ENCODE data around the gene UBAC2.
A peak's percentile ranks its signal among the peaks of the same experiment; 100 is the strongest.

Gene UBAC2

DNA sequence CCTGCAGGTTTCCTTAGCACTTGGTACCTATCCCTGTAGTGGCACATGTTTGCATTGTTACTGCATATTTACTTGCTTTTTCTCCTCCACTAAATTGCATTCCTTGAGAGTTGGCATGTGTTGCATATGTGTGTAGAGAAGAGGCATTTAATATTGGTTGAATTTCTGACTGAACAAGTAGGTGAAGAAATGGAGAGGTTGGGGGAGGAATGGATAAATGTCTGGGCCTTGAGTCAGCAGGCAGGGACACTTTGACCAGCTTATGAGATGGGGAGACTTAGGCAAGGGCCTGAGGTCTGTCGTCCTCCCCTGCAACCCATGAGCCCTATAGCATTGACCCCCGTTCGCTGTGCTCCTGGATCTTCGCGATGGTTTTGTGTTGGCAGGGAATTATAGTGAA is 59.6 kb downstream of the UBAC2 start:
- no peak for DNase-seq
- intact Hi-C loops (cut with DNase I) = no loop called here

DNA sequence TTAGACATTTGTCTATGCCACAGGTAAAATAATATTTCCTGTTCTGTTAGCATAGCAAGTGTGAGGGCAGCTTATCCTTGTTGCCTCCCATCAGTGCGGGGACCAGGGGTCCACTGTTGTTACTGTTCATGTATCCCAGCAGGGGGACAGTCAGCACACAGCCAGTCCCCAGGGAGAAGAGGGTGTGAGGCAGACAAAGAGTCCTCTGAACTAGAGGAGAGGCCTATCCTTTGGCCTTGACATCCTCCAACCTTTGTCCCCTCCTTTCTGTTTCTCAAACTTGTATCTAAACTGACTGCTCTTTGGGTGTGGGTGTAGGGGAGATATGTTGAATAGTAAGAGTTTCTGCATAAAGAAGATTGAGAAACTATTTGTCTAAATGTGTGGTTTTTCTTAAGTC is 60.4 kb downstream of the UBAC2 start:
- intact Hi-C loops (cut with DNase I) = no loop called here
- DNase-seq = no peak

DNA sequence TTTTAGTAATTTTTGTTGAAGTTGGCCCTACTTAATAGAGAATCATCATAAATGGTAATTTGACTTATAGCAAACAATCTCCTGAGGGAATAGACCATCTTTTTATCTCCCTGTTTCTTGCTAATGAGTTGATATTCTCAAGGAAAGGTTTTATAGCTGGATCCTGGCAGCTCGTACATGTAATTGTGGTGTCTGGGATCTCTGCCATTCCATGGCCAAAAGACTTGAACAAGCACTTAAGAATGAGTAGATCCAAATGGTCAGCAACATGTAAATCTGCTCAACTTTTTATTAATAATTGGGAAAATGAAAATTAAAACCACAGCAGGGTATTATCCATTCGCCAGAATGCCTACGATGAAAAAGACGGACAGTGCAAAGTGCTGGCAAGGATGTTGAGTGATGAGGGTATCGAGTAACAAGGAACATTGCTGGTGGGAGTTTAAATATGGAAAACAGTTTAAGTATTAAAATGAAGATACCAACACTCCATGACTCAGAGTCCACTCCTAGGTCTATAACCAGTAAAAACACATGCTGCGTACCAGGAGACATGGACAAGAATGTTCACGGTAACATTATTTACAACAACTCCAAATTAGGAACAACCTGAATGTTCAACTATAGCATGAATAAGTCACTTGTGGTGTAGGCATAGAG is 62.6 kb downstream of the UBAC2 start:
- DNase-seq = no peak
- intact Hi-C loops (cut with DNase I) = no loop called here

DNA sequence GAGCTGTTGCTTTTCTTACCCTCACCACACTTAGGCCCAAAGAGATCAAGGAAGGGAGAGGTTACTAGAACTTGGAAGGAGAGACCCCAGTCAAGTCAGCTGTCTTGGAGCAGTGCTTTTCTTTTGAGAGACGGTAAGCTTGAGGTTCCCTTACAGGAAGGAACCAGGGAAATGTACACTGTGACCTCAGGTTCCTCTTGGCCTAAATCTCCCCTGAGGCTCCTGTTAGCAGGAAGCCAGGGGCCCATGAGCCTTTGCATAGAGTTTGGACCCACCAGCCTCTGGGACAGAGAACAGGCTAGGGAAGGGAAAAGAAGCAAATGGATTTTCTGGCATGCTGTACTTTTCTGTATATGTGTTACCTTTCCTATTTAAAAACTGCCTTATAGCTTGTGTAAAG is 63.4 kb downstream of the UBAC2 start:
- intact Hi-C loops (cut with DNase I) = no loop called here
- no peak for DNase-seq

DNA sequence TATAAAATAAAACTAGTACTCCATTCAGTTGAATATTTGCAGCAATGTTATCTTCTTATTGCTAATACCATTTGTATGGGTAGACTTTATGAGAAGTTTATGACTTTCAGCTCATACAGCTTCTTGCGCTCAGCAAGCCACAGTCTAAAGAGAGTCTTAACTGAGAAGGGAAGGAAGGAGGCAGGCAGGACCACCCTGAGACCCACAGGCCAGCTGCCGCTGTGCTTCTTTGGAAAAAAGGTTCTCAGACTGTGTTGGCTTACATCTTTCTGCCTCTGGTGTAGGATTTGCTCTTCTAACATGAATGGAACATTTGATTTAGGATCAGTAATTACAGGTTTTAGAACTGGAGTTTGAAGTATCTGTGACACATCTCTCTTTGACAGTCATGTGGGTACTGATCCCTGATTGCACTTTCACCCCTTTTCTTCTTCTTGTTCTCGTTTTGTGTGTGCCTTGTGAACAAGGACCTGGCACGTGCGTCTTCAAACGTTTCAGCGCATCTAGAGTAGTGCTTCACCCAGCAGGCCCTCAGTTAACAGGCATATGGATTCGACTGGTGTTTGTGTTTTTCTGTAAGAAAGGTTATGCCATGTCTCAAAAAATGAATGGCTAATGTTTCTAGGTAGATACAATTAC is 64.6 kb downstream of the UBAC2 start:
- no peak for DNase-seq
- intact Hi-C loops (cut with DNase I) = loop anchor here (5.0 kb wide), 2 partner anchors 88 to 172 kb away; no protein-coding TSS in a partner anchor

DNA sequence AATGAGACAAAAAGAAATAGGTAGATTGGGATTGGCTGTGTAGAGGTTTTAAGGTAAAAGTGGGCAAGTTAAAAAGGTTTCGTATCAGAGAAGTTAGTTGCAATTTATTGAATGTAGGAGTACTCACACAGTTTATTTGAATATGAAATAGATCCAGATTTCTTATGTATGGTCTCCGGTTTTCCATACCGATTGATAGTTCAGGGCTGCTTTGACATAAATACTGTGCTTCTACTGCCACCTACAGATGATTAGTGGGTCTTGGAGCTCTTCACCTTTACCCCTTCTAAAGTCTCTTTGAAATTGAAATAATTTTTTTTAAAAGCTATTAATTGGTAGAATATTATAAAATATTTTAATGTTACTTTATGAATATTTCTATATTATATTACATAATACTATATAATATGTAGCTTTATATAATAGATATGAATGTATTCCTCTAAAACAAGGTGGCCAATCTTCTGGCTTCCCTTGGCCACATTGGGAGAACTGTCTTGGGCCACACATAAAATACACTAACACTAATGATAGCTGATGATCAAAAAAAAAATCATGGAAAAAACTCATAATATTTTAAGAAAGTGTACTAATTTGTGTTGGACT is 65.3 kb downstream of the UBAC2 start:
- peak in 7 of 42 donors; percentile 12 to 49 (median 25) for DNase-seq
- intact Hi-C loops (cut with DNase I) = loop anchor here (5.0 kb wide), 2 partner anchors 89 to 171 kb away; no protein-coding TSS in a partner anchor

DNA sequence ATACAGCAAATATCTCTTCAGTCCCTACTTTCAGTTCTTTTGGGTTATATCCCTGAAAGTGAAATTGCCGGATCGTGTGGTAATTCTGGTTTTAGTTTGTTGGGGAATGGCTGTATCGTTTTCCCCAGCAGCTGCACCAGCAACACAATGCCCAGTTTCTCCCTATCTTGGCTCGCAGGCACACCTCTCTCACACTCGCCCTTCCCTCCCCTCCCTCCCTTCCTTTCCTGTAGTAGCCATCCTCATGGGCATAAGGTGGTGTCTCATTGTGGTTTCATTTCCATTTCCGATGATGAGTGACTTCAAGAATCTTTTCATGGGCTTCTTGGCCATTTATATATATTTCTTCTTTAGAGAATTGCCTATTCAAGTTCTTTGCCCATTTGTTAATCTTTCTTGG is 66.2 kb downstream of the UBAC2 start:
- intact Hi-C loops (cut with DNase I) = loop anchor here (5.0 kb wide), 2 partner anchors 90 to 170 kb away; no protein-coding TSS in a partner anchor
- no peak for DNase-seq

DNA sequence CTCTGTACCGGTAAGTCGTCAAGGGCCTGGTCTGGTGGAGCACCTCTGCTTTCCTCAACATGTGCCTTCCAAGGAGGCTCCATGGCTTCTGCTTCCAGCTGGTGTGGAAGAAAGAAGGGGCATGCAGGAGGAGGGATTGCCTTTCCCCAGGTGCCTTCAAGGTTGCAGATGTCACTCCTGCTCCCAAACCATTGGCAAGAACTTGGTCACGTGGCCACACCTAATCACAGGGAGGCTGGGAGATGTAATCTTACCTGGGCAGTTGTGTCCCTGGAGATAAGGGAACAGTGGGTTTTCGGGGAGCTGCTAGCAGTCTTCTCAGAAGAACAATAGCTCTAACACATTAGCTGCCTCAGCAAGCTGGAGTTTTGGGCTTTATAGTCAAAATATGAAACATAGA is 67.3 kb downstream of the UBAC2 start:
- intact Hi-C loops (cut with DNase I) = loop anchor here (5.0 kb wide), 2 partner anchors 91 to 169 kb away; no protein-coding TSS in a partner anchor
- DNase-seq = no peak

DNA sequence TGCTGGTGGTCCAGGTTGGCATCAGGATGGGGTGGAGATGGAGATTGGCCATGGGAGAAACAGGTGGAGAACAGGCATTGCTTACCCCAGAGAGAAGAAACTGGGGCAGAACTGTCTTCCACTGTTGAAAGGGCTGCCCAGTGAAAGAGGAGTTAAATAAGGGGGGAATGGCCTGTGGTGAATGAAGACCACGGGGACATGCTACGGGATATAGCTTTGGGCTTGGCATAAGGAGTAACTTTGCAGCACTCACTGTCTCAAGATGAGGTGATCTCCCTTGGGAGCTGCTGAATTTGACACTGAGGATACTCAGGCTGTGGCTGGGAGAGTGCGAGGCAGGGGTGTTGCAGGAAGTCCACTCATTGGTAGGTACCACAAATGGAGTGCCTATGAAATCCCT is 68.2 kb downstream of the UBAC2 start:
- intact Hi-C loops (cut with DNase I) = loop anchor here (5.0 kb wide), 2 partner anchors 92 to 168 kb away; no protein-coding TSS in a partner anchor
- no peak for DNase-seq

DNA sequence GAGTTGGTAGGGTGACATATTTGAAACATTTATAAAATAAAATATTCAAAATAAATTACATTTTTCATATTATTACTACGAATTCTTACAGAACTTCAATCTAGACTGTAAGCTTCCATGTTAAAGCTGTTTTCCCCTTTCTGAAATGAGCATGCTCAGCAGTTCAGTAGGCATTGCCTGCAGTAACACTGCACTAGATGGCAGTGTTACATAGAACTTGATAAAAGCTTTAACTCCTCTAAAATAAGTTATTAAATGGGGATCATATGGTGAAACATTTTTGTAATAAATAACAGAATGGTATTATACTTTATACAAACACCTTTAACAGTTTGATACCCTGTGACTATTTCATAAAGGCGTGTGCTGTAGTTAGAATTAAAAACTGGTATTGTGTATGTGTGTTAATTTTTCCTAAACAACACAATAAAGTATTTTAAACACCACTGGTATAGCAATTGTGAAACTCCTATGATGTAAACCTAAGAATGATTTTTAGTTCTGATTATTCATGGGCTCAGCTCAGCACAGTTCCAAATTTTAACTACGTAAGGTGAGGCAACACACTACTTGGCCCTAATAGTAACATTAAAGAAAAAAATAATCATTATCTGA is 69.1 kb downstream of the UBAC2 start:
- intact Hi-C loops (cut with DNase I) = loop anchor here (5.0 kb wide), 2 partner anchors 92 to 168 kb away; no protein-coding TSS in a partner anchor
- DNase-seq = peak in 12 of 42 donors; percentile 20 to 69 (median 36)

DNA sequence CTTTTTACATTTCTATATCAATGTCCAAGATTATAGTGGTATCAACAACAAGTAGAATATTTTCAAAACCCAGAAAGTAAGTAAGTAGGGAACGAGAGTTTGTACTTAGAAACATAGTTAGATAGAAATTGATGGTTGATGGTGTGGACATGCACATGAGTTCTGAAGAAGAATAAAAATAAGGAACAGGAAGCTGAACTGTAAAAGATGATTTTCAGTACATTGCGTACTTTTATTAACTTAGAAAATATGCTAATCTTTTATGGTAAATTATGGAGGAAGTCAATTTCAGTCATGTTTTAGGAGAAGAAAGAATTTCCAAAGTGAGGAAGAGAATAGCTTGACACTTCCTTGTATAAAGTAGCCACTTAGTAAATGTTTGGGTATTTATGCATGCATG is 69.9 kb downstream of the UBAC2 start:
- intact Hi-C loops (cut with DNase I) = no loop called here
- DNase-seq = no peak

DNA sequence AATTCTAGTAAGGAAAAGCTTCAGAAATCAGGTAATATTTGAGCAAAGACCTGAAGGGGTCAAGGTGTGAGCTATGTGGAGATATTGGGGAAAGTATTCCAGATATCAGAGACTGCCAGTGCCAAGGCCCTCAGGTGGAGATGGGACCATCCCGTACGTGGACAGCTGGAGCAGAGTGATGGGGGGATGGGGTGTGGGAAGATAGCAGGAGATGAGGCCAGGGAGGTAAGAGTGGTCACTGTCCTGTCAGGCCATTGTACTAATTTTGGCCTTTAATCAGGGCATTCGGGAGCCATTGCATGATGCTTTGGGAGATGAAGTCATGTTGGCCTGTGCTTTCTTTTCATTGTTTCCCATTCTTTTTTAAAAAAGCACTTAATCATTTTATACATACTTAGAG is 70.6 kb downstream of the UBAC2 start:
- intact Hi-C loops (cut with DNase I) = no loop called here
- no peak for DNase-seq

DNA sequence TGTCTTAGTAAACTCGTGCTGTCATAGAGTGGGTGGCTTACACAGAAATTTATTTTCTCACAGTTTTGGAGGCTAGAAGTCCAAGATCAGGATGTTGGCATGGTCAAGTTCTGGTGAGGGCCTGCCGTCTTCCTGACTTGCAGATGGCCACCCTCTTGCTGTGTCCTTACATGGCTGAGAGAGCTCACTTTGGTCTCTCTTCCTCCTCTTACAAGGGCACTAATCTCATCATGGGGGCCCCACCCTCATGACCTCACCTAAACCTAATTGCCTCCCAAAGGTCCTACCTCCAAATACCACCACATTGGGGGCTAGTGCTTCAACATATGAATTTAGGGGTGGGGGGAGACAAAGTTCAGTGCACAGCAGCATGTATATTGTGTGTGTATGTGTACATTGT is 71.8 kb downstream of the UBAC2 start:
- no peak for DNase-seq
- intact Hi-C loops (cut with DNase I) = no loop called here

DNA sequence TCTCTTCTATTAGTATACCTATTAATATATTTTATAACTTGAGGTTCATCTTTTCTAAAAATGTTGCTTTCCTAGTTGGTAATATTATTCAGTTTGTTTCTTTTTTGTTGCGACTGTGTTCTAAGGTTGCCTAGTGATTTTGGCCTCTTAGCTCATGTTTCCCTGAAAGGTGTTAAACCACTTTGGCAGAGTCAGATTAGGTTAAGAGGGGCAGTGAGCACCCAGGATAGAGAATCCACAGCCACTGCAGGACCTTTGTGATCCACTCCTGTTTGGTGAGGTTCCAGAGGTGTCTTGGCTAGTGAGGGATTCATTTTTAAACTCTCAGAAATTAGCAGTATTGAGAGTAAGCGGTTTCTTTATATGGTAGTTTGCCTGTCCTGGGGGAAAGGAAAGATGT is 72.5 kb downstream of the UBAC2 start:
- intact Hi-C loops (cut with DNase I) = no loop called here
- DNase-seq = no peak

DNA sequence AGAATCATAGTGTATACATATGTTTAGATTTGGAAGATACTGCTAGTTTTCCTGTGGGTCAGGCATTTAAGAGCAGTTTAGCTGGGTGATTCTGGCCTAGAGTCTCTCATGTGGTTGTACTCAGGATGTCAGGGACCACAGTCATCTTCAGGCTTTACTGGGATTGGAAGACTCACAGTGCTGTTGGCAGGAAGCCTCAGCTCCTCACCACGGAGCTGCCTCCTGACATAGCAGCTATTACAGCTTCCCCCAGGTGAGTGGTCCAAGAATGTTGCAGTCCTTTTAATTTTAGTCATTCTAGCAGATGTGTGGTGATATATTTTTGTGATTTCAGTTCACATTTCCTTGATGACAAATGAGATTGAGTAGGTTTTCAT is 74.4 kb downstream of the UBAC2 start:
- no peak for DNase-seq
- intact Hi-C loops (cut with DNase I) = no loop called here

DNA sequence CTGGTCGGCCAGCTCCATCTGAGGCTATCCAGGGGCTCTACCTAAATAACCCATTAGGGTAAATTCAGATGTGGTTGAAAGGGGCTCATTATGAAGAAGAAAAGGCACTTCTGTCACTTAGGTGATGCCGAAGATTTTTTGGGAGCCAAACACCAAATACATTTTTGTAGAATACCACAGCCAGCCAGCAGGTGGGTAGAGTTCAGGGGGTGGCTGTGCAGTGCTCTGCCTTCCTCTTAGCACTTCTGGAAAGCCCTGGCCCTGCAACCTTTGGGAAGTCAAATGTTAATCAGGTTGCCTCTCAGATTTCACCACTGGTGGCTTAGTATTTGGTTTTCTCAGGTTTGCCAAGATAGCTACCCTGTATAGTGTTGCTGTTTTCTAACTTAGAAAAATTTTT is 76.1 kb downstream of the UBAC2 start:
- no peak for DNase-seq
- intact Hi-C loops (cut with DNase I) = no loop called here

DNA sequence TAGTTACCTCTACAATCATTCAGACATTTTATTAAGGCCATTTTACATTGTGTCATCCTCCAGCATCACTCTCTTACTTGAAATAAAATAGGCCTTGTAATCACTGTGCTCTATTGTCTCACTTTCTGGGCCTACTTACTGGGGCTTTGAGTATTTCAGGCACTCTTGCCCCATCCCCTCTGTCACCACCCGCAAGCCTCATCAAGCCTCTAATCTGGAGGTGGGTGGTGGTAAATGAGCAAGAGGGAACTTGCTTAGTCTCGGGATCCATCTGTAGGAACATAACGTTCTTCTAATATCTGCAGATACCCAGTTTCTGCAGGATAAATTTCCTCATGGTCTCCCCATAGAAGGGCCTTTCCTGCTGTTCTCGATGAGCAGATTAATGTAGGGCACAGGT is 77.0 kb downstream of the UBAC2 start:
- intact Hi-C loops (cut with DNase I) = no loop called here
- peak in 16 of 42 donors; percentile 18 to 66 (median 36) for DNase-seq

DNA sequence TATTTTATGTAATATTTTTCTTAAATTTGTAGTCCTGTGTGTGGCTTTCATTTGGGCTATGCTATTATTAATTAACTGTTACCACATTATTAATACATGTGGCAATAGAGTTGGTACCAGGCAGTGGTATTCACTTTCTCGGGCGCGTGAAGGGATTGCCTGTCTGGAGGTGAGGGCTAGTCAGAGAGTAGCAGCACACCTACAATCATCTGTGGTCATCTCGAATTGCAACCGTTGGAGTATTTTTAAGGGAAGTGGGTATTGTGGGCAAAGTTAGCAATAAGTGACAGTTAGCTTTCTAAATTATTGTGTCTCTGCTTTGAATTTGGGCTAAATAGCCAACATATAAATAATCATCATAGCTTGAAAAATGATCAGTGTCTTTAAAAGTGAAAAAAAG is 77.5 kb downstream of the UBAC2 start:
- intact Hi-C loops (cut with DNase I) = no loop called here

DNA sequence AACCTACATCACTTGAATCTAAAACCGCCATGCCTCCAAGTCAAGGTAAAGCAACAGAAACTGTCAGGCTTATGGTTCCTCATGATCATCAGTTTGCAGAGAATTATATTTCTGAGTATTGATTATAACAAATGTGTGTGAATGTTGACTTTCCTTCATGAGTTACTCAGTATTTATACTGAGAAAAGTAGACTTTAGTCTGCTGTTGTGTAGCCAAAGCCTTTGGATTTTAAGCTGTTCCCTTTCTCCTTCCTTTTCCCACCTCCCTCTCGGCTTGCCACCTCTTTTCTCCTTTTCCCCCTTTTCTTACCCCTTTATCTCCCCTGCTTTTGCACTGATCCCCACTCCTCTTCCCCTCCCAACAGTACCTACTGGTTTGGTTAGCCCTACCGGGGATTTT is 78.2 kb downstream of the UBAC2 start:
- no peak for DNase-seq
- intact Hi-C loops (cut with DNase I) = no loop called here

More for the DNA sequence above, 77.5 kb downstream of the UBAC2 start:
- no peak for DNase-seq

DNA sequence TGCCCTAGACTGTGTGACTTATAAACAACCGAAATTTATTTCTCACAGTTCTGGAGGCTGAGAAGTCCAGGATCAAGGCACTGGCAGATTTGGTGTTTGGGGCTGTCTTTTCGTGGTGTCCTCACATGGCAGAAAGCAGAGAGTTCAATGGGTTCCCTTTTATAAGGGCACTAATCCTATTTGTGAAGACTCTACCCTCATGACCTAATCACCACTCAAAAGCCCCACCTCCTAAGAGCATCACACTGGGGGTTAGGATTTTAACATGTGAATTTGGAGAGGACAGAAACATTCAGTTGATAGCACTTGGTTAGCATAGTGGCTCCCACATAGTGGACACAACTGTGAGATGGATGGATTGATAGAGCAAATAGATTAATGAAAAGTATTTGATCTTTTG is 79.0 kb downstream of the UBAC2 start:
- DNase-seq = no peak
- intact Hi-C loops (cut with DNase I) = no loop called here
